ENCODE results near the gene ZNF595.
"Not testable (repeated sequence)": the region's sequence is repeated elsewhere in the genome, so short reads cannot be mapped to it uniquely, and the experiment has no call there.

The ZNF595 gene

GRCh38 chr4:52804-53479 lies at the start of gene ZNF595:
TSS of gene ZNF595 (plus strand) at chr4:53321. CDS start at chr4:53489, 168 bp downstream.
- not testable (repeated sequence) for DNase-seq

- not testable (repeated sequence) for DNase-seq
Measured at GRCh38 chr4:9937-10870, 42.9 kb upstream of the ZNF595 start.

- DNase-seq: not testable (repeated sequence)
Measured at GRCh38 chr4:11095-11815, 41.9 kb upstream of the ZNF595 start.

- DNase-seq: not testable (repeated sequence)
Measured at GRCh38 chr4:11816-12417, 41.2 kb upstream of the ZNF595 start.

- not testable (repeated sequence) for DNase-seq
Measured at GRCh38 chr4:18128-18527, 35.0 kb upstream of the ZNF595 start.

GRCh38 chr4:18589-18988 lies 34.5 kb upstream of the ZNF595 start:
- DNase-seq: not testable (repeated sequence)

- not testable (repeated sequence) for DNase-seq
Measured at GRCh38 chr4:22882-23281, 30.2 kb upstream of the ZNF595 start.

GRCh38 chr4:24359-24758 lies 28.8 kb upstream of the ZNF595 start:
- DNase-seq: not testable (repeated sequence)

- DNase-seq: not testable (repeated sequence)
Measured at GRCh38 chr4:27501-27900, 25.6 kb upstream of the ZNF595 start.

GRCh38 chr4:28767-29542 lies 24.2 kb upstream of the ZNF595 start:
- DNase-seq: not testable (repeated sequence)

GRCh38 chr4:33314-33713 lies 19.8 kb upstream of the ZNF595 start:
- DNase-seq: not testable (repeated sequence)

- DNase-seq: not testable (repeated sequence)
Measured at GRCh38 chr4:36559-37415, 16.3 kb upstream of the ZNF595 start.

GRCh38 chr4:38202-38601 lies 14.9 kb upstream of the ZNF595 start:
- DNase-seq: not testable (repeated sequence)

- not testable (repeated sequence) for DNase-seq
Measured at GRCh38 chr4:43375-43774, 9.7 kb upstream of the ZNF595 start.

GRCh38 chr4:51253-51652 lies 1.9 kb upstream of the ZNF595 start:
- DNase-seq: not testable (repeated sequence)

- DNase-seq: not testable (repeated sequence)
Measured at GRCh38 chr4:51655-52277, 1.4 kb upstream of the ZNF595 start.

GRCh38 chr4:53521-53920 lies 400 bp downstream of the ZNF595 start:
- not testable (repeated sequence) for DNase-seq

- not testable (repeated sequence) for DNase-seq
Measured at GRCh38 chr4:64733-65132, 11.6 kb downstream of the ZNF595 start.

- no peak for DNase-seq
Measured at GRCh38 chr4:71830-72229, 18.7 kb downstream of the ZNF595 start.

- DNase-seq: no peak
Measured at GRCh38 chr4:85951-86350, 32.8 kb downstream of the ZNF595 start.

Data from activated effector memory CD4-positive, alpha-beta T cell treated with Interleukin-2 at 50 U/mL for 16 hours (primary cell).